Endothelial cell of umbilical vein (primary cell): ENCODE data around the gene MOBP. TPM values are rescaled to one million over a fixed set of nuclear protein-coding genes. Genes with fewer than 3 reads are reported as not detected.

Experiments used
- BruUV-seq: library from RNA; stranded (reverse); fragments of 400-500 nt; replicated peaks from 2 replicates; lab custom pipeline; 2021; lab: Mats Ljungman, UMichigan
- CTCF ChIA-PET: fragments of 300-600, 350-600 bp; sonication (Branson Sonifier 250); formaldehyde crosslinking; loops from one replicate; lab custom pipeline; 2021; ENCODE audit warnings: antibody characterized with exemption, inconsistent platforms; lab: Charles Lee
- POLR2A ChIA-PET: fragments of 300-600, 350-600 bp; sonication (Branson Sonifier 250); formaldehyde crosslinking; loops from one replicate; lab custom pipeline; 2021; ENCODE audit warnings: antibody characterized with exemption, inconsistent platforms; lab: Charles Lee
- DNase-seq: peaks from one replicate; pipeline ENCODE4 v3.0.0-alpha.2; 2011; ENCODE audit warnings: low read depth, low spot score
- FAIRE-seq: peaks from 2 replicates; lab custom pipeline; 2011; peaks lifted over from hg19 to GRCh38; lab: Jason Lieb, UNC
- H2AFZ ChIP-seq: 2 replicates; pipeline ENCODE4 v1.6.0; 2012; ENCODE audit warnings: low read depth, low read length, control low read depth, inconsistent platforms
- H3K27ac ChIP-seq: 2 replicates; pipeline ENCODE4 v1.5.1; 2011; ENCODE audit warnings: low read depth, mild to moderate bottlenecking, control low read depth, low read length, moderate library complexity; ENCODE audit not compliant: insufficient read depth
- H3K27me3 ChIP-seq, 2 experiments: 2 replicates each; pipeline versions ENCODE4 v1.6.0 to v1.6.1; 2011; ENCODE audit warnings: low read length in 2 of 2, mixed read lengths in 1 of 2; ENCODE audit not compliant: control insufficient read depth in 2 of 2, insufficient read depth in 2 of 2
- H3K36me3 ChIP-seq, 2 experiments: 2 replicates in 1 of 2; 3 replicates in 1 of 2; pipeline ENCODE4 v1.5.1; 2011; ENCODE audit warnings: low read length in 2 of 2, mild to moderate bottlenecking in 1 of 2, moderate library complexity in 1 of 2; ENCODE audit not compliant: control insufficient read depth in 2 of 2, insufficient read depth in 2 of 2; ENCODE audit errors: extremely low read depth in 1 of 2
- H3K4me1 ChIP-seq: 3 replicates; pipeline ENCODE4 v1.5.1; 2011; ENCODE audit warnings: mild to moderate bottlenecking, low read length; ENCODE audit not compliant: control insufficient read depth, insufficient read depth; ENCODE audit errors: extremely low read depth
- H3K4me2 ChIP-seq: 2 replicates; pipeline ENCODE4 v1.6.1; 2011; ENCODE audit warnings: low read length, control low read depth, mixed read lengths; ENCODE audit not compliant: insufficient read depth
- H3K4me3 ChIP-seq, 3 experiments: fragments of 200-600 bp in 1 of 3; sonication (generic), shearing (Covaris generic) in 1 of 3; replicated peaks in 1 of 3; 2 replicates each; pipeline ENCODE4 v1.5.1; 2011 to 2016; ENCODE audit warnings: control low read depth in 3 of 3, low read length in 3 of 3, mild to moderate bottlenecking in 2 of 3, inconsistent platforms in 1 of 3, low read depth in 1 of 3, moderate library complexity in 1 of 3; ENCODE audit not compliant: insufficient read depth in 1 of 3
- H3K79me2 ChIP-seq: 2 replicates; pipeline ENCODE4 v1.6.0; 2012; ENCODE audit warnings: low read length, inconsistent platforms; ENCODE audit not compliant: control insufficient read depth, insufficient read depth
- H3K9ac ChIP-seq: replicated peaks from 2 replicates; pipeline ENCODE3; 2011; ENCODE audit warnings: low read length, control low read depth; ENCODE audit not compliant: insufficient read depth; ENCODE audit errors: extremely low read depth
- H3K9me1 ChIP-seq: replicated peaks from 3 replicates; pipeline ENCODE4 v1.6.0; 2011; ENCODE audit warnings: mild to moderate bottlenecking, low read length; ENCODE audit not compliant: control insufficient read depth, insufficient read depth; ENCODE audit errors: extremely low read depth
- H3K9me3 ChIP-seq: replicated peaks from 2 replicates; pipeline ENCODE4 v1.5.1; 2012; ENCODE audit warnings: low read length, inconsistent platforms; ENCODE audit not compliant: control insufficient read depth, insufficient read depth
- H4K20me1 ChIP-seq: replicated peaks from 2 replicates; pipeline ENCODE3; 2011; ENCODE audit warnings: mild to moderate bottlenecking, low read length; ENCODE audit not compliant: control insufficient read depth, insufficient read depth; ENCODE audit errors: extremely low read depth
- CTCF ChIP-seq, 2 donors: IDR thresholded peaks; 1 replicate in 1 of 2; 2 replicates in 1 of 2; pipeline ENCODE4 v1.5.1; 2011; ENCODE audit warnings: low read length in 2 of 2, mild to moderate bottlenecking in 2 of 2, moderate library complexity in 2 of 2, control low read depth in 1 of 2, inconsistent platforms in 1 of 2, low read depth in 1 of 2; ENCODE audit not compliant: insufficient read depth in 1 of 2; ENCODE audit errors: extremely low read depth in 1 of 2
- EZH2 ChIP-seq: IDR thresholded peaks from 2 replicates; pipeline ENCODE4 v1.6.1; 2012; ENCODE audit warnings: borderline replicate concordance, low read depth, mild to moderate bottlenecking, moderate library complexity, low read length, inconsistent platforms; ENCODE audit not compliant: severe bottlenecking
- FOS ChIP-seq: IDR thresholded peaks from 2 replicates; pipeline ENCODE4 v1.6.1; 2011; ENCODE audit warnings: mild to moderate bottlenecking, low read length, moderate library complexity, borderline replicate concordance; ENCODE audit not compliant: insufficient read depth
- GATA2 ChIP-seq: IDR thresholded peaks from 2 replicates; pipeline ENCODE4 v1.7.0; 2011; ENCODE audit warnings: low read depth, mild to moderate bottlenecking, moderate library complexity, mixed read lengths, low read length; ENCODE audit not compliant: insufficient read length, insufficient read depth
- JUN ChIP-seq: IDR thresholded peaks from 2 replicates; pipeline ENCODE4 v1.6.1; 2011; ENCODE audit warnings: borderline replicate concordance, low read depth; ENCODE audit not compliant: insufficient read length, insufficient read depth
- MAX ChIP-seq: IDR thresholded peaks from 2 replicates; pipeline ENCODE4 v1.6.1; 2011; ENCODE audit not compliant: insufficient read depth, insufficient read length
- MYC ChIP-seq: IDR thresholded peaks from one replicate; pipeline ENCODE4 v1.6.1; 2011; ENCODE audit warnings: mild to moderate bottlenecking, low read depth, low read length
- POLR2A ChIP-seq: IDR thresholded peaks from 2 replicates; pipeline ENCODE4 v1.6.1; 2012; ENCODE audit warnings: low read depth, mild to moderate bottlenecking, control low read depth, low read length
- POLR2AphosphoS5 ChIP-seq: IDR thresholded peaks from 2 replicates; pipeline ENCODE4 v1.6.1; 2012; ENCODE audit warnings: low read depth, mild to moderate bottlenecking, control low read depth, low read length, moderate library complexity; ENCODE audit not compliant: insufficient read depth
- dilution Hi-C: fragments of 300-500 bp; cut with MboI; formaldehyde crosslinking; loops from one replicate; pipeline ENCODE4 v1.15.0; 2019; ENCODE audit warnings: low sequenced_read_pairs; ENCODE audit not compliant: extremely low pct_ligation_motif_present
- intact Hi-C: fragments of 100-400 bp; cut with micrococcal nuclease; formaldehyde crosslinking; loops from one replicate; pipeline ENCODE4 v1.10.0; 2022
- polyA plus RNA-seq, 4 experiments: library from polyadenylated mRNA; depleted of rRNA in 3 of 4; stranded (reverse) in 3 of 4; unstranded in 1 of 4; fragments of >200 nt; gene quantifications; 2 replicates each; pipeline versions ENCODE4 v1.2.1 to v1.2.3, GENCODE V29; 2011 to 2012; ENCODE audit warnings: missing spikeins in 1 of 4
- total RNA-seq: library from RNA; stranded (reverse); gene quantifications from 2 replicates; pipeline ENCODE4 v1.2.3, GENCODE V29; 2021

MOBP gene
- total and polyA plus RNA-seq, 2 donors (not counting 3 experiments of a cell fraction or from before 2014, with no cell fraction given), result 2.0 to 2.3 TPM

GRCh38 chr3:39427506-39427905 is 40.0 kb upstream of the MOBP start:
- dilution Hi-C loops, result no loop called here
- Histone ChIP-seq H3K4me3 (no peak overlapping the region), H3K9ac (no peak overlapping the region), H3K9me3 (no peaks in the 10 kb centered on the region), H4K20me1 (no peaks in the 10 kb centered on the region), H3K36me3 (no peaks in the 10 kb centered on the region), H3K4me2 (no peak overlapping the region), H3K79me2 (no peaks in the 10 kb centered on the region), H3K27ac (no peak overlapping the region), H3K4me1 (peaks cover 10% of the 10 kb centered on the region), H3K27me3 (no peaks in the 10 kb centered on the region), H2AFZ (no peak overlapping the region), H3K9me1 (no peaks in the 10 kb centered on the region)
- CTCF ChIA-PET, result no interaction called here
- intact Hi-C loops, result no loop called here
- no TSS peak for BruUV-seq
- no peak for FAIRE-seq
- no peak for TF ChIP-seq JUN
- TF ChIP-seq CTCF (IDR thresholded peaks at IDR 0.05; ENCODE audit: extremely low read depth in 1 of 2, insufficient read depth in 1 of 2, low read depth in 1 of 2, low read length in 2 of 2), result no peak
- TF ChIP-seq EZH2, result no peak
- TF ChIP-seq GATA2, result no peak
- TF ChIP-seq MYC, result no peak
- no peak for TF ChIP-seq POLR2AphosphoS5
- TF ChIP-seq POLR2A, result no peak
- TF ChIP-seq MAX, result no peak
- no peak for TF ChIP-seq FOS
- no peak for DNase-seq
- POLR2A ChIA-PET, result no interaction called here
